Activated naive CD8-positive, alpha-beta T cell treated with anti-CD3 and anti-CD28 coated beads, Interleukin-2, amount 50 U/mL, for 16 hours (primary cell): Measurements from ENCODE around the gene SPPL2C.

Experiments used
- DNase-seq: peaks from one replicate; pipeline ENCODE4 v3.0.0-alpha.2; 2020; ENCODE audit warnings: low read depth, low spot score

The SPPL2C gene, protein sequence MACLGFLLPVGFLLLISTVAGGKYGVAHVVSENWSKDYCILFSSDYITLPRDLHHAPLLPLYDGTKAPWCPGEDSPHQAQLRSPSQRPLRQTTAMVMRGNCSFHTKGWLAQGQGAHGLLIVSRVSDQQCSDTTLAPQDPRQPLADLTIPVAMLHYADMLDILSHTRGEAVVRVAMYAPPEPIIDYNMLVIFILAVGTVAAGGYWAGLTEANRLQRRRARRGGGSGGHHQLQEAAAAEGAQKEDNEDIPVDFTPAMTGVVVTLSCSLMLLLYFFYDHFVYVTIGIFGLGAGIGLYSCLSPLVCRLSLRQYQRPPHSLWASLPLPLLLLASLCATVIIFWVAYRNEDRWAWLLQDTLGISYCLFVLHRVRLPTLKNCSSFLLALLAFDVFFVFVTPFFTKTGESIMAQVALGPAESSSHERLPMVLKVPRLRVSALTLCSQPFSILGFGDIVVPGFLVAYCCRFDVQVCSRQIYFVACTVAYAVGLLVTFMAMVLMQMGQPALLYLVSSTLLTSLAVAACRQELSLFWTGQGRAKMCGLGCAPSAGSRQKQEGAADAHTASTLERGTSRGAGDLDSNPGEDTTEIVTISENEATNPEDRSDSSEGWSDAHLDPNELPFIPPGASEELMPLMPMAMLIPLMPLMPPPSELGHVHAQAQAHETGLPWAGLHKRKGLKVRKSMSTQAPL

DNA sequence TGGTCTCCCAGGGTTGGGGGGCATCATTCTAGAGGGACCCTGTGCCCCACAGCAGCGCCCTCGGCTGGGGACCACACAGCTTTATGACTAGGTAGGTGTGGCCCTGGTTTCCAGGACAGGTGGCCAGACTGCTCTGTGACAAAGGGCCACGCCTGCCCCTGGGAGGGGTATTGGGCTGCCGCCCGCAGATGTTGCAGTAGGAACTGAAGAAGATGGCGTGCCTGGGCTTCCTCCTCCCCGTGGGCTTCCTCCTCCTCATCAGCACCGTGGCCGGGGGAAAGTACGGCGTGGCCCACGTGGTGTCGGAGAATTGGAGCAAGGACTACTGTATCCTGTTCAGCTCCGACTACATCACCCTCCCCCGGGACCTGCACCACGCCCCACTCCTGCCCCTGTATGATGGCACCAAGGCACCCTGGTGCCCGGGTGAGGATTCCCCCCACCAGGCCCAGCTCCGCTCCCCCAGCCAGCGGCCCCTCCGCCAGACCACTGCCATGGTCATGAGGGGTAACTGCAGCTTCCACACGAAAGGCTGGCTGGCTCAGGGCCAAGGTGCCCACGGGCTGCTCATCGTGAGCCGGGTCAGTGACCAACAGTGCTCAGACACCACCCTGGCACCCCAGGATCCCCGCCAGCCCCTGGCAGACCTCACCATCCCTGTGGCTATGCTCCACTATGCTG lies at the start of gene SPPL2C:
Gene SPPL2C, plus strand, starts transcription at position 187 of the 681 bp plus-strand sequence. Its CDS starts 26 bp downstream, at position 213.
- DNase-seq: no peak

GRCh38 chr17:45800816-45801215 lies 43.9 kb upstream of the SPPL2C start:
- no peak for DNase-seq

DNA sequence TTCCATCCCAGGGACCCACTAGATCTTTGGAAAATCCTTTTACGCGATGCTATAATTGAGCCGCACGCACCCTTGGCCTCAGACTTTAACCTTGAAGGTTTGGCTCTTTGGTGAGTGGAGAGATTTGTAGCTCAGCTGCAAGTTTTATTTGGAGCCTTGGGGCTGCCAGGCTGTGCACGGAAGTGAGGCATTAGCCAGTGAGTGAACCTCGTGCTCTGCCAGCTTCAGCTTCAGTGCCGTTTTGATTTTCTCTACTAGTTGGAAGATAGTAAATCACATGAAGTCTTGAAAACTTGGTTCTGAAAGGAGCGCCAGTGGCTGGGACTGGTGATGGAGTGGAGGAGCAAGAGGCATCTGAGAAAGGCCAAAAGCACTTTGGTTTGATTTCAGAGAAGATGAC lies 43.3 kb upstream of the SPPL2C start:
- no peak for DNase-seq

DNA sequence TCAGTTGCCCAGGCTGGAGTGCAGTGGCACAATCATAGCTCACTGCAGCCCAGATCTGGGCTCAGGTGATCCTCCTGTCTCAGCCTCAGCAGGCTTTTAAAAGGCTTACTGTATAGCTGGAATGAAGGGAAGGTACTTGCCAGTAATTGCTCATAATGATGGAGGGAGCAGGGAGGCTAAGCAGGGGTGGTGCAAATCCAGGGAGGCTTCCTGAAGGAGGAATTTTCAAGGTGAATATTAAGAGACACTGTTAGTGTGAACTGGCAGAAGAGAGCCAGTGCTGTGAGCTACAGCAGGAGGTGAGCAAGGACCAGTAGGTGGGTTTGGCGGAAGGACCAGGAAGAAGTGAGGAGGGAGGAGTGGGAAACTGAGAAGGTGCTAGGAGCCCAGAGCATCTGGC lies 35.8 kb upstream of the SPPL2C start:
- DNase-seq: no peak

GRCh38 chr17:45809499-45809898 lies 35.2 kb upstream of the SPPL2C start:
- DNase-seq: no peak

DNA sequence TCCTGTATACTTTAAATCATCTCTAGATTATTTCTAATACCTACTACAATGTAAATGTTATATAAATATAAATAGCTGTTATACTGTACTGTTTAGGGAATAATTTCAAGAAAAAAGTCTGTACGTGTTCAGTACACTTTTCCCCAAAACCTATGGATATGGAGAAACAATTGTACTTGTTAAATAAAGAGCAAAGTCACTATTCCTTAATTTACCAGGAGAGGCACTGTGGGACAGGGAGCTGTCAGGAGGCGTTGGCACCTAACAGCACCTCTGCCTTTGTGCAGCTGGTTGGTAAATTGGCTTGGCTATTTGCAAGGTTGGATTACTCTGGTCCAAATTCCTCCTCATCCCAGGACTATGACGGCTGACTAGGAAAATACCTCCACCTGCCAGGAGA lies 32.6 kb upstream of the SPPL2C start:
- no peak for DNase-seq

- no peak for DNase-seq
Measured at GRCh38 chr17:45813048-45813725, 31.5 kb upstream of the SPPL2C start.

GRCh38 chr17:45814622-45815606 lies 29.8 kb upstream of the SPPL2C start:
- no peak for DNase-seq

DNA sequence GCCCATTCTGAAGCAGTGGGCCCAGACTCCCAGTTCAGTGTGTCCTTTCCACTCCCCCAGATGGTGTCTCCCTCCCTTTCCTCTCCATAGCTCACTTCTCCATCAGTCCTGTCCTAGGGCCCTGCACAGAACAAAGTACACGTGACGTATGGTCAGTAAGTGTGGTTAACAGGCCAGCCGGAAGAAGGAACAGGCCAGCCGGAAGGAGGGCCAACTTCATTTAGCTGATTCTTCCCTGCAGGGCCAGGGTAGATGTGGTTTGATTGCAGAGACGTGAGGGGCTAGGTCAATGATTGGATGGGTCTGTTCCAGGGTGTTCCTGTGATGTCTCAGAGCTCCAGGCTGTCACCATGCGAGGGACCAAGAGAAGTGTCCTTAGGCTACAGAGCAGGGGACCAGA lies 28.9 kb upstream of the SPPL2C start:
- DNase-seq: no peak

DNA sequence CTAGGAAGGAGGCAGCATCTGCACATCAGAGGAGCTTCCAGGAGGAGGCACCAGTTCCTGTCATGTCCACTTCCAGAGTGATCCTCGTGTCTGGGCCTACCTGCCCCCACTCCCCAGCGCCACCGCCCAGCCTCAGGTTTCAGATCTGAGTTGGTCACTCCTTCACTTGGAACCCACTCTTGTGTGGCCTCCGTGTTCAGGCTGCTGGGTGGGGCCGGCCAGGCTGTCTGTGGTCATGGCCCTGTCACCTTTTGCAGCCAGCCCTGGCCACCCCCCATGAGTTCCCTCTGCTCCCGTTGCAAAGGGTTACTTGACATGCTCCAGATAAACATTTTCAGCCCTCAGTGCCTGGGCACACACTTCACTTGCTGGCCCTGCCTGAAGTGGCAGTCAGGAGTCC lies 26.6 kb upstream of the SPPL2C start:
- DNase-seq: no peak

DNA sequence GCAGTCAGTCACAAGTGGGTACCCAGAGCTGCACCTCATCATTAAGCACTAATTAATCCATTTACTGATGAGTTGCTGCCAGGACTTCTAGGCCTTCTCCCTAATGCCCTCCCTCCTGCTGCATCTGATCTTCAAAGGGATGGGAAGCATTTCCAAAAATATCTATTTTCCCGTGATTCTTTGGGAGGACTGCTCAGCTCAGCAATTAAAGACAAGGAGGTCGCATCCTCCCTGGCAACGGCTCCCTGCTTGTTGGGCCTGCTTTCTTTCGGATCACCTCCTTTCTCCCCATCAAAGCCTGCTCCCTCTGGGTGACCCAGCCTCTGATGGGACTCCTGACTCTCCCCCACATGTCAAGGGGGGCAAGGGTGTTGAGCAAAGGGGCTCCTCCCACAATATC lies 26.0 kb upstream of the SPPL2C start:
- DNase-seq: no peak

GRCh38 chr17:45819632-45820031 lies 25.0 kb upstream of the SPPL2C start:
- no peak for DNase-seq

DNA sequence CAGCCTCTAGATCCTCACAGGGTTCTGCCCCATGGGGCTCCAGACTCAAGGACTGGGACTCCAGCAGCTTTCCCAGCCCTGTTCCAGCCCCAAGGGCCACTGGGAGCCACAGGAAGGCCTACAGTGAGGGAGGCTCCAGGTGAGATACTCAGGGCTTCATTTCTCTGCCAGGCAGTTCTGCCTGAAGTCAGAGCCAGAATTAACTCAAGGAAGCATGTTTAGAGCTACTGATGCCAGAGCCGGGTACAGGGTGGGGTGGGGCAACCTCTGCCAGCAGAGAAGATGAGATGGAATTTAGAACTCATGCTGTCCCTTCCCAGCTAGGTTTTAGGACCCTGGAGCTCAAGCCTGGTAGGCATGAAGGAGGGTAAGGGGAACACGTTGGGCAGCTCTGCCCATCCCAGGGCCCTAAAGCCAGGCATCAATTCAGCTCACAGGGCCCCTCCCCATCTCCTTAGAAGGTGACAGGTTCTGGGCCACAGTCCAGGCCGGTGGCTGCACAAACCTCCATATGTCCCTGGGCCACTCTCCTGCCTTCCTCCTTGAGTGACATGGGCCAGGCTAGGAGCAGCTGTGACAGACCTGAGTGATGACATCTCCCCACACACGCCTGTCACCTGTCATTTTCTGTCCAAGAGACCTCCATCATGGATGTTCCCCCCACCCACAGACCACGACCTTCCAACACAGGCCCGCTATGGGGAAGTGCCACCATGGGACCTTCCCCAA lies 24.5 kb upstream of the SPPL2C start:
- no peak for DNase-seq

DNA sequence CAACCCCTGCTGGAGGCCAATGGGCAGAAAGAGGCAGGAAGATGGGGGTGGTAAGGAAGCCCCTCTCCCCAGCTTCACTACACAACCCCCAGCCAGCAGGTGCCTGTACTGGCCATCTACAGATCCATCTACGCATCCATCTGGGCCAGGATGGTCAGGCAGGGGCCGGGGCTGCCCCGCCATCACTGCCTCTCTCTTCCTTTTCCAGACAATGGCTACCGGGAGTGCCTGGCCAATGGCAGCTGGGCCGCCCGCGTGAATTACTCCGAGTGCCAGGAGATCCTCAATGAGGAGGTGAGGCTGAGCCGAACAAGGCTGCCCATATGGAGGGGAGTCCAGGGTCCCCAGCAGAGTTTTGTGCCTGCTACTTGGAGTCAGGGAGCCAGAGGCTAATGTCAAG lies 23.5 kb upstream of the SPPL2C start:
- DNase-seq: no peak

- no peak for DNase-seq
Measured at GRCh38 chr17:45823598-45823997, 21.1 kb upstream of the SPPL2C start.

DNA sequence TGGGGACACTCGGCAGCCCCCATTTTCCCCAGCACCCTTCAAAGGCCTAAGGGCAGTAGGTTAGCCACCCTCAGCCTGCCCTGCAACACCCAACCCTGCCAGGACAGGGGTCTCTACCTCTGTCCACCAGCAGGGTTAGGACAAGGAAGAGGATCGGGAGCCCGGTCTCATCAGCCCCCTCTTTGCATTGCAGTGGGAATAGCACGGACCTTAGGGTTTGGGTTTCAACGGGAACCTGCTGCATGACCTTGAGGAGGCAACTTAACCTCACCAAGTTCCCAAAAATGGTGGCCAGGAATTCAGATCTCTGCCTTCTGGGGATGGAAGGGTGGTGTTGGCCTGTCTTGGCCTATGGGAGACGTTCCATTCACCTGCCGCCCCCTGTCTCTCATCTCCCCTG lies 20.2 kb upstream of the SPPL2C start:
- no peak for DNase-seq

DNA sequence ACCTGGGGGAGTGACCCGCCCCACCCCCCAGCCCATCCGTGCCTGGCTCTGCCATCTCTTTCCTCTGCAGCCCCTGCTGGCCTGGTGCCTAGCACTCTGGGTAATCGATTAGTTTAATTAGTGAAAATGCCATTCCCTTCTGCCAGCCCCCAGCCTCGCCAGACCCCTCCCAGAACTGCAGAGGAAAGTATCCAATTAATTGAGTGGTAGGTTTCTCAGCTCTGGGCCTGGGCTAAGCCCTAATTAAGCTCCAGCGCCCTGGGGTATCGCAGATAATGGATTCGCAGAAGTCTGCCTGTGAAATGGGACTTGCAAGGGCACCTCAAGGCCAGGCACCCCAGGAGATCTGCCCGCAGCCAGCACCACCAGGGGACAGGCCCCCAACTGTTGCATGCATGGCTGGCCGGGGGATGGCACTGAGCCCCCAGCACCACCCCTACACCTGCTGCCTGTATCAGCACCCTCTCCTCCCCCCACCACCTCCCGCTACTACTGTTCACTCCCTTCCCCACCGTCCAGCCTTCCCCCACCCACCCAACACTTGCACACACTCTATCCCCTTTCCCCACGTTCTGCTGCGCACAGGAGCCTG lies 19.7 kb upstream of the SPPL2C start:
- no peak for DNase-seq

DNA sequence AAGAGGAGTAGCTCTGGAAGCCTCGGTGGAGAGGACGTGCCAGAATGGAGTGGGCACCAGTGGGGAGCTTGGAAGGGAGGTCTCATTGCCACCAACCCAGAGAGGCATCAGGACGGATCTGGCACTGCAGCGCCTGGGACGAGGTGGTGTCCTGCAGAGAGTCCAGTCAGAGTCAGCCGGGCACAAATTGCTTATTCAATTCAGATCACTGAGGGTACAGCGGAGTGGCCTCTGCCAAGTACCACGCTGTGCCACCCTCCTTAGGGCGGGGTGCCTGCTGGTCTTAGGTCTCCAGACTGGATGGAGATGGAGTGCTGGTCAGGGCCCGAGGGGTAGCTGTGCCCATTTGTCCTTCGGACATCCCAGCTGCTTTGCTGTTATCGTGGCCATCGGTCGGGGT lies 18.9 kb upstream of the SPPL2C start:
- no peak for DNase-seq

DNA sequence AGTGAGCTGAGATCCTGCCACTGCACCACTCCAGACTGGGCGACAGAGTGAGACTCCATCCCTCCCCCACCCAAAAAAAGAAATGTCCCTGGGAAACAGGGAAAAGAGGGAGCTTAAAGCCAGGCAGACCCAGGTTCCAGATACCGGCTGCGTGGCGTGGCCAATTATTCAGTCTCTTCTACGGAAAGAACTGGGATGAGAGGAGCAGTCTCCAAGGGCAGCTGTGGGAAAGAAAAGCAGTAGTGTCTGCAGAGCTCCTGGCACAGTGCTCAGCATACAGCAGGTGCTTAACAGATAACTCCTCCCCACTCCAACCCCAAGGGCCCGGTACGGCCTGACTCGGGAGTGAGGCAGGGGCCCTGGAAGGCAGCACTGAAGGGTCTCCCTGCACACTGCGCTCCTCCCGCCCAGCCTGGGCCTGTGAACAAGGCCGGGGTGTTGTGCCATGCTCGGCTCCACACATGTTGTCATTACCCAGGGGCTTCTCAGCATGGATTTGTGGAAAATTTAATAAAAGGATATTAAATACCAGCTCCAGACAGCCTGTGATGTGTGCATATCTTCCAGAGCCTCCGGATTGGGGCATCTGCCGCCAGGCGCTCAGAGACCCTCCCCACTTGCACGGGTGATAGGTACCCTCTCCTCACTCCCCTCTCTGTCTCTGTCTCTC lies 17.6 kb upstream of the SPPL2C start:
- DNase-seq: no peak
